ENCODE results near the gene PCDHB1. TPM values are rescaled to one million over a fixed set of nuclear protein-coding genes. Genes with fewer than 3 reads are reported as not detected.
"Not testable (repeated sequence)": the region's sequence is repeated elsewhere in the genome, so short reads cannot be mapped to it uniquely, and the experiment has no call there.

Gene PCDHB1
- total RNA-seq, 6 experiments from 2014 or later: not detected

DNA sequence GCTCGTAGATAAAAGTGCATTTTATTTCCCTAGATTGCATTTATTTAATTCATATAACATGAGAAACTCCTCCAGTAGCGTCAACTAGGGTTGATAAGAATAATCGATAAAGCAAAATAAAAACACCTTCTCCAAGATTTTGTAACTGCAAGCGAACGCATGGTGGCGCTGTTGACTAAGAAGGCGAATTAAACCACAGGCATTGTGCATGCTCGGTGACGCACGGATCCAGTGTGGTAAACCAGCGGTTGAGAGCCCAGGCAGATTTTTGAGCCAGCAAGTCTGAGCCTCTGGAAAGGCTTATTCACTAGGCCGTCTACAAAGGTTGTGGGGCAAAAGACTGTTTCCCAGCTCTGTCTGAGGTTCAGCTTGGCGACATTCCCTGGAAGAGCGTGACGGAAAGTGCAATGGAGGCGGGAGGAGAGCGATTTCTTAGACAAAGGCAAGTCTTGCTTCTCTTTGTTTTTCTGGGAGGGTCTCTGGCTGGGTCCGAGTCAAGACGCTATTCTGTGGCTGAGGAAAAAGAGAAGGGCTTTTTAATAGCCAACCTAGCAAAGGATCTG is 49.1 kb downstream of the PCDHB1 start, which contains the start of gene PCDHB3:
TSS of gene PCDHB3 (plus strand) at position 231 of the 563 bp plus-strand sequence. CDS start at position 408, 177 bp downstream.
- DNase-seq: peak; percentile 68
- H3K27ac Mint-ChIP-seq: peak within 1 kb of the TSS; percentile 36

GRCh38 chr5:141101059-141101458 is 49.9 kb downstream of the PCDHB1 start:
- Mint-ChIP-seq H3K27me3 (ENCODE audit: insufficient read depth) (peaks cover 2% of the 10 kb centered on the region; the same call in 1 of the 2 replicates), H3K4me1 (ENCODE audit: low read depth) (peaks cover 10% of the 10 kb centered on the region), H3K4me3 (peak overlapping the region; percentile 81; the same call in 1 of the 2 replicates), H3K27ac (no peak overlapping the region), H3K9me3 (peaks cover 24% of the 10 kb centered on the region), H3K36me3 (ENCODE audit: low read depth) (peaks cover 5% of the 10 kb centered on the region)
- DNase-seq: no peak
- no peak for TF ChIP-seq CTCF (IDR thresholded peaks at IDR 0.05)

More for the DNA sequence above, 49.1 kb downstream of the PCDHB1 start, which contains the start of gene PCDHB3:
- Mint-ChIP-seq H3K27me3 (ENCODE audit: insufficient read depth) (peaks cover 3% of the 10 kb centered on the region; the same call in 1 of the 2 replicates), H3K4me3 (peak within 1 kb of the TSS; percentile 81), H3K4me1 (ENCODE audit: low read depth) (peaks cover 16% of the 10 kb centered on the region), H3K9me3 (peaks cover 31% of the 10 kb centered on the region), H3K36me3 (ENCODE audit: low read depth) (peaks cover 13% of the 10 kb centered on the region)
- peak; percentile 84 for TF ChIP-seq CTCF (IDR thresholded peaks at IDR 0.05)

DNA sequence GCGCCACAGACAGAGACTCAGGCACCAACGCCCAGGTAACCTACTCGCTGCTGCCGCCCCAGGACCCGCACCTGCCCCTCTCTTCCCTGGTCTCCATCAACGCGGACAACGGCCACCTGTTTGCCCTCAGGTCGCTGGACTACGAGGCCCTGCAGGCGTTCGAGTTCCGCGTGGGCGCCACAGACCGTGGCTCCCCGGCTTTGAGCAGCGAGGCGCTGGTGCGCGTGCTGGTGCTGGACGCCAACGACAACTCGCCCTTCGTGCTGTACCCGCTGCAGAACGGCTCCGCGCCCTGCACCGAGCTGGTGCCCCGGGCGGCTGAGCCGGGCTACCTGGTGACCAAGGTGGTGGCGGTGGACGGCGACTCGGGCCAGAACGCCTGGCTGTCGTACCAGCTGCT is 50.9 kb downstream of the PCDHB1 start:
- not testable (repeated sequence) for H3K27ac Mint-ChIP-seq; DNase-seq; H3K4me1 Mint-ChIP-seq (ENCODE audit: low read depth); H3K4me3 Mint-ChIP-seq; H3K27me3 Mint-ChIP-seq (ENCODE audit: insufficient read depth); H3K36me3 Mint-ChIP-seq (ENCODE audit: low read depth)
- H3K9me3 Mint-ChIP-seq: peaks cover 24% of the 10 kb centered on the region

- H3K4me3 Mint-ChIP-seq: not testable (repeated sequence)
- peaks cover 24% of the 10 kb centered on the region for H3K9me3 Mint-ChIP-seq
Measured at GRCh38 chr5:141102471-141102870, 51.3 kb downstream of the PCDHB1 start.

GRCh38 chr5:141105350-141105749 is 54.2 kb downstream of the PCDHB1 start:
- TF ChIP-seq CTCF (IDR thresholded peaks at IDR 0.05): no peak
- Mint-ChIP-seq H3K4me3 (no peak overlapping the region), H3K4me1 (ENCODE audit: low read depth) (peaks cover 5% of the 10 kb centered on the region), H3K36me3 (ENCODE audit: low read depth) (peaks cover 3% of the 10 kb centered on the region), H3K27me3 (ENCODE audit: insufficient read depth) (peaks cover 2% of the 10 kb centered on the region; the same call in 1 of the 2 replicates), H3K9me3 (peaks cover 37% of the 10 kb centered on the region), H3K27ac (no peak overlapping the region)
- no peak for DNase-seq

More at GRCh38 chr5:141102471-141102870, 51.3 kb downstream of the PCDHB1 start:
- not testable (repeated sequence) for DNase-seq; H3K36me3 Mint-ChIP-seq (ENCODE audit: low read depth); H3K27ac Mint-ChIP-seq; H3K27me3 Mint-ChIP-seq (ENCODE audit: insufficient read depth); H3K4me1 Mint-ChIP-seq (ENCODE audit: low read depth)

Other genes with a start within 250 kb of the PCDHB1 start
- gene PCDHA4, start 244.3 kb upstream of the PCDHB1 start, total RNA-seq (2021; fragmentation: NEBNext Ultra II Directional; extraction: Animal tissue kit (Norgen Biotek cat#: 25700)): under 1 TPM in 1 of 6 experiments, not detected in 5; 0.05 TPM
- not detected for gene PCDHA5, start 229.8 kb upstream of the PCDHB1 start, total RNA-seq (2021; fragmentation: NEBNext Ultra II Directional; extraction: Animal tissue kit (Norgen Biotek cat#: 25700))
- under 1 TPM in 3 of 6 experiments, not detected in 3; 0.07 to 0.09 (median 0.08) TPM for gene PCDHA6, start 223.4 kb upstream of the PCDHB1 start, total RNA-seq (2021; fragmentation: NEBNext Ultra II Directional; extraction: Animal tissue kit (Norgen Biotek cat#: 25700))
- gene PCDHA7, start 217.1 kb upstream of the PCDHB1 start, total RNA-seq (2021; fragmentation: NEBNext Ultra II Directional; extraction: Animal tissue kit (Norgen Biotek cat#: 25700)): under 1 TPM; 0.09 to 0.26 (median 0.20) TPM
- gene PCDHA8, start 210.2 kb upstream of the PCDHB1 start, total RNA-seq (2021; fragmentation: NEBNext Ultra II Directional; extraction: Animal tissue kit (Norgen Biotek cat#: 25700)): under 1 TPM in 2 of 6 experiments, not detected in 4; 0.05 to 0.12 TPM
- gene PCDHA9, start 203.0 kb upstream of the PCDHB1 start, total RNA-seq (2021; fragmentation: NEBNext Ultra II Directional; extraction: Animal tissue kit (Norgen Biotek cat#: 25700)): under 1 TPM in 1 of 6 experiments, not detected in 5; 0.03 TPM
- gene PCDHA10, start 195.5 kb upstream of the PCDHB1 start, total RNA-seq (2021; fragmentation: NEBNext Ultra II Directional; extraction: Animal tissue kit (Norgen Biotek cat#: 25700)): not detected
- under 1 TPM in 4 of 6 experiments, not detected in 2; 0.07 to 0.14 (median 0.11) TPM for gene PCDHA11, start 182.4 kb upstream of the PCDHB1 start, total RNA-seq (2021; fragmentation: NEBNext Ultra II Directional; extraction: Animal tissue kit (Norgen Biotek cat#: 25700))
- under 1 TPM in 5 of 6 experiments, not detected in 1; 0.09 to 0.34 (median 0.20) TPM for gene PCDHA12, start 176.1 kb upstream of the PCDHB1 start, total RNA-seq (2021; fragmentation: NEBNext Ultra II Directional; extraction: Animal tissue kit (Norgen Biotek cat#: 25700))
- not detected for gene PCDHA13, start 169.2 kb upstream of the PCDHB1 start, total RNA-seq (2021; fragmentation: NEBNext Ultra II Directional; extraction: Animal tissue kit (Norgen Biotek cat#: 25700))
- gene PCDHAC1, start 125.1 kb upstream of the PCDHB1 start, total RNA-seq (2021; fragmentation: NEBNext Ultra II Directional; extraction: Animal tissue kit (Norgen Biotek cat#: 25700)): not detected
- not detected for gene PCDHAC2, start 84.9 kb upstream of the PCDHB1 start, total RNA-seq (2021; fragmentation: NEBNext Ultra II Directional; extraction: Animal tissue kit (Norgen Biotek cat#: 25700))
- gene PCDHB2, start 43.2 kb downstream of the PCDHB1 start, total RNA-seq (2021; fragmentation: NEBNext Ultra II Directional; extraction: Animal tissue kit (Norgen Biotek cat#: 25700)): 1 to 10 TPM; 4.1 to 8.6 (median 5.3) TPM
- under 1 TPM; 0.20 to 0.36 (median 0.30) TPM for gene PCDHB3, start 49.1 kb downstream of the PCDHB1 start, total RNA-seq (2021; fragmentation: NEBNext Ultra II Directional; extraction: Animal tissue kit (Norgen Biotek cat#: 25700))
- under 1 TPM; 0.24 to 0.80 (median 0.51) TPM for gene PCDHB4, start 70.4 kb downstream of the PCDHB1 start, total RNA-seq (2021; fragmentation: NEBNext Ultra II Directional; extraction: Animal tissue kit (Norgen Biotek cat#: 25700))
- under 1 TPM; 0.08 to 0.43 (median 0.23) TPM for gene PCDHB5, start 83.8 kb downstream of the PCDHB1 start, total RNA-seq (2021; fragmentation: NEBNext Ultra II Directional; extraction: Animal tissue kit (Norgen Biotek cat#: 25700))
- under 1 TPM; 0.14 to 0.94 (median 0.70) TPM for gene PCDHB6, start 98.7 kb downstream of the PCDHB1 start, total RNA-seq (2021; fragmentation: NEBNext Ultra II Directional; extraction: Animal tissue kit (Norgen Biotek cat#: 25700))
- gene PCDHB7, start 121.3 kb downstream of the PCDHB1 start, total RNA-seq (2021; fragmentation: NEBNext Ultra II Directional; extraction: Animal tissue kit (Norgen Biotek cat#: 25700)): under 1 TPM; 0.38 to 0.97 (median 0.46) TPM
- gene PCDHB8, start 126.4 kb downstream of the PCDHB1 start, total RNA-seq (2021; fragmentation: NEBNext Ultra II Directional; extraction: Animal tissue kit (Norgen Biotek cat#: 25700)): 1 to 10 TPM in 4 of 6 experiments, under 1 TPM in 2; 0.88 to 2.9 (median 2.1) TPM
- gene PCDHB16, start 131.0 kb downstream of the PCDHB1 start, total RNA-seq (2021; fragmentation: NEBNext Ultra II Directional; extraction: Animal tissue kit (Norgen Biotek cat#: 25700)): 1 to 10 TPM; 1.7 to 4.0 (median 3.5) TPM
- 1 to 10 TPM; 1.0 to 2.5 (median 1.6) TPM for gene PCDHB9, start 135.8 kb downstream of the PCDHB1 start, total RNA-seq (2021; fragmentation: NEBNext Ultra II Directional; extraction: Animal tissue kit (Norgen Biotek cat#: 25700))
- 1 to 10 TPM in 4 of 6 experiments, under 1 TPM in 2; 0.78 to 1.3 (median 1.1) TPM for gene PCDHB10, start 141.0 kb downstream of the PCDHB1 start, total RNA-seq (2021; fragmentation: NEBNext Ultra II Directional; extraction: Animal tissue kit (Norgen Biotek cat#: 25700))
- gene PCDHB11, start 148.3 kb downstream of the PCDHB1 start, total RNA-seq (2021; fragmentation: NEBNext Ultra II Directional; extraction: Animal tissue kit (Norgen Biotek cat#: 25700)): under 1 TPM; 0.33 to 0.54 (median 0.47) TPM
- gene PCDHB12, start 157.3 kb downstream of the PCDHB1 start, total RNA-seq (2021; fragmentation: NEBNext Ultra II Directional; extraction: Animal tissue kit (Norgen Biotek cat#: 25700)): under 1 TPM; 0.51 to 0.83 (median 0.63) TPM
- gene PCDHB13, start 162.5 kb downstream of the PCDHB1 start, total RNA-seq (2021; fragmentation: NEBNext Ultra II Directional; extraction: Animal tissue kit (Norgen Biotek cat#: 25700)): 1 to 10 TPM; 3.0 to 4.5 (median 3.8) TPM
- 1 to 10 TPM; 1.8 to 3.5 (median 2.7) TPM for gene PCDHB14, start 172.0 kb downstream of the PCDHB1 start, total RNA-seq (2021; fragmentation: NEBNext Ultra II Directional; extraction: Animal tissue kit (Norgen Biotek cat#: 25700))
- gene PCDHB15, start 194.0 kb downstream of the PCDHB1 start, total RNA-seq (2021; fragmentation: NEBNext Ultra II Directional; extraction: Animal tissue kit (Norgen Biotek cat#: 25700)): 1 to 10 TPM in 3 of 6 experiments, under 1 TPM in 3; 0.45 to 1.4 (median 0.99) TPM

Data from HFFc6 (cell line).